Smooth muscle cell (in vitro differentiated cells): ENCODE results near the gene CTBP2. TPM values are rescaled to one million over a fixed set of nuclear protein-coding genes. Genes with fewer than 3 reads are reported as not detected.

ENCODE experiments used
- DNase-seq: peaks from one replicate; lab custom pipeline; 2025; ENCODE audit not compliant: unreplicated experiment; lab: John Stamatoyannopoulos, UW
- H2AFZ ChIP-seq: fragments of 200-600 bp; sonication (generic); 2 replicates; pipeline ENCODE4 v1.6.0; 2016; ENCODE audit warnings: antibody characterized with exemption, low read depth, mild to moderate bottlenecking
- H3F3A ChIP-seq: fragments of 200-600 bp; sonication (generic); 2 replicates; pipeline ENCODE4 v1.6.0; 2017; ENCODE audit warnings: antibody characterized with exemption, low read depth
- H3K27ac ChIP-seq: fragments of 200-600 bp; sonication (generic); 2 replicates; pipeline ENCODE4 v1.5.1; 2016; ENCODE audit warnings: low read depth, mild to moderate bottlenecking
- H3K27me3 ChIP-seq: fragments of 200-600 bp; sonication (generic); 2 replicates; pipeline ENCODE4 v1.6.1; 2016; ENCODE audit warnings: low read depth, mild to moderate bottlenecking
- H3K36me3 ChIP-seq: fragments of 200-600 bp; sonication (generic); 2 replicates; pipeline ENCODE4 v1.5.1; 2016; ENCODE audit warnings: low read depth
- H3K4me1 ChIP-seq: fragments of 200-600 bp; sonication (generic); 2 replicates; pipeline ENCODE4 v1.5.1; 2016; ENCODE audit warnings: low read depth
- H3K4me2 ChIP-seq: fragments of 200-600 bp; sonication (generic); 2 replicates; pipeline ENCODE4 v1.6.0; 2016; ENCODE audit warnings: mild to moderate bottlenecking
- H3K4me3 ChIP-seq: fragments of 200-600 bp; sonication (generic); 2 replicates; pipeline ENCODE4 v1.5.1; 2016; ENCODE audit warnings: mild to moderate bottlenecking
- H3K79me2 ChIP-seq: fragments of 200-600 bp; sonication (generic); 2 replicates; pipeline ENCODE4 v1.6.0; 2016; ENCODE audit warnings: low read depth, mild to moderate bottlenecking
- H3K9ac ChIP-seq: fragments of 200-600 bp; sonication (generic); 2 replicates; pipeline ENCODE4 v1.6.0; 2016; ENCODE audit warnings: low read depth
- H3K9me3 ChIP-seq: fragments of 200-600 bp; sonication (generic); replicated peaks from 2 replicates; pipeline ENCODE4 v1.5.1; 2016; ENCODE audit warnings: low read depth
- H4K20me1 ChIP-seq: fragments of 200-600 bp; sonication (generic); 2 replicates; pipeline ENCODE4 v1.6.0; 2016; ENCODE audit warnings: low read depth
- CTCF ChIP-seq: fragments of 200-600 bp; sonication (generic); IDR thresholded peaks from 2 replicates; pipeline ENCODE4 v1.5.1; 2017; ENCODE audit warnings: borderline replicate concordance, mild to moderate bottlenecking, antibody characterized with exemption; ENCODE audit not compliant: insufficient read depth, poor library complexity, severe bottlenecking
- WGBS: methylation state at CpG from one replicate; pipeline ENCODE4 v1.1.7; 2016; ENCODE audit warnings: low lambda C conversion rate; 5-methylcytosine and 5-hydroxymethylcytosine counted together
- polyA plus RNA-seq: library from polyadenylated mRNA; unstranded; fragments of >200 nt; fragmentation: Nextera tagmentation; extraction: Ambion mirVana; gene quantifications from 2 replicates; pipeline ENCODE4 v1.2.1, GENCODE V29; 2016
- total RNA-seq: library from RNA; depleted of rRNA; stranded (reverse); fragments of >200 nt; gene quantifications from 2 replicates; pipeline ENCODE4 v1.2.3, GENCODE V29; 2014

CTBP2 gene
- total and polyA plus RNA-seq, 2 experiments from 2014 or later, result 49.9 to 69.5 TPM

GRCh38 chr10:125021686-125022344 is 138.5 kb downstream of the CTBP2 start:
- Histone ChIP-seq H3K27me3 (no peaks in the 10 kb centered on the region), H3K4me3 (no peak overlapping the region), H3K4me1 (no peaks in the 10 kb centered on the region), H2AFZ (no peak overlapping the region), H3F3A (no peaks in the 10 kb centered on the region), H3K36me3 (no peaks in the 10 kb centered on the region), H3K9ac (no peak overlapping the region), H3K27ac (no peak overlapping the region), H3K9me3 (no peaks in the 10 kb centered on the region), H3K79me2 (peaks cover 80% of the 10 kb centered on the region), H4K20me1 (peaks cover 100% of the 10 kb centered on the region), H3K4me2 (no peak overlapping the region)
- no peak for DNase-seq
- no peak for TF ChIP-seq CTCF
- 90% methylated on average over 17 of the region's 17 CpGs for WGBS

GRCh38 chr10:125020871-125021270 is 139.5 kb downstream of the CTBP2 start:
- no peak for TF ChIP-seq CTCF
- no peak overlapping the region for H3K4me3 ChIP-seq
- no peaks in the 10 kb centered on the region for H3K27me3 ChIP-seq
- H3K4me2 ChIP-seq, result no peak overlapping the region
- no peak for DNase-seq
- peaks cover 86% of the 10 kb centered on the region for H3K79me2 ChIP-seq
- no peaks in the 10 kb centered on the region for H3F3A ChIP-seq
- H2AFZ ChIP-seq, result no peak overlapping the region
- whole genome bisulfite sequencing, result 94% methylated on average over 9 of the region's 9 CpGs
- H3K9me3 ChIP-seq, result no peaks in the 10 kb centered on the region
- peaks cover 100% of the 10 kb centered on the region for H4K20me1 ChIP-seq
- H3K9ac ChIP-seq, result no peak overlapping the region
- H3K27ac ChIP-seq, result no peak overlapping the region
- no peaks in the 10 kb centered on the region for H3K4me1 ChIP-seq
- no peaks in the 10 kb centered on the region for H3K36me3 ChIP-seq

GRCh38 chr10:125020386-125020785 is 140.0 kb downstream of the CTBP2 start:
- WGBS, result 98% methylated on average over 17 of the region's 17 CpGs
- no peaks in the 10 kb centered on the region for H3K9me3 ChIP-seq
- H3F3A ChIP-seq, result no peaks in the 10 kb centered on the region
- TF ChIP-seq CTCF, result no peak
- H3K9ac ChIP-seq, result no peak overlapping the region
- no peak overlapping the region for H2AFZ ChIP-seq
- no peak overlapping the region for H3K27ac ChIP-seq
- no peak for DNase-seq
- H4K20me1 ChIP-seq, result peaks cover 100% of the 10 kb centered on the region
- H3K4me2 ChIP-seq, result no peak overlapping the region
- no peaks in the 10 kb centered on the region for H3K27me3 ChIP-seq
- H3K79me2 ChIP-seq, result peaks cover 86% of the 10 kb centered on the region
- H3K4me1 ChIP-seq, result no peaks in the 10 kb centered on the region
- no peak overlapping the region for H3K4me3 ChIP-seq
- no peaks in the 10 kb centered on the region for H3K36me3 ChIP-seq

- Histone ChIP-seq H3K9ac (no peak overlapping the region), H3K9me3 (no peaks in the 10 kb centered on the region), H3K79me2 (peaks cover 83% of the 10 kb centered on the region), H3F3A (no peaks in the 10 kb centered on the region), H2AFZ (no peak overlapping the region), H4K20me1 (peaks cover 100% of the 10 kb centered on the region), H3K36me3 (no peaks in the 10 kb centered on the region), H3K27me3 (no peaks in the 10 kb centered on the region), H3K4me2 (no peak overlapping the region), H3K4me3 (no peak overlapping the region), H3K27ac (no peak overlapping the region), H3K4me1 (no peaks in the 10 kb centered on the region)
- 98% methylated on average over 9 of the region's 9 CpGs for WGBS
- no peak for DNase-seq
- TF ChIP-seq CTCF, result no peak
Measured at GRCh38 chr10:125018576-125019143, 141.7 kb downstream of the CTBP2 start.
